Stimulated activated CD8-positive, alpha-beta memory T cell treated with anti-CD3 and anti-CD28 coated beads, Interleukin-12 subunit alpha, Interleukin-12 subunit beta, amount 100 ng/mL, for 24 hours (primary cell): ENCODE data around the gene FIGNL2.

Experiments
- DNase-seq: peaks from one replicate; pipeline ENCODE4 v3.0.0-alpha.2; 2020; ENCODE audit errors: extremely low read depth

Gene FIGNL2

GRCh38 chr12:51874486-51874885 is 26.0 kb upstream of the FIGNL2 start:
- DNase-seq, result no peak

- DNase-seq, result no peak
Observed at GRCh38 chr12:51874000-51874399, 25.5 kb upstream of the FIGNL2 start.

- DNase-seq, result no peak
Observed at GRCh38 chr12:51873251-51873994, 24.9 kb upstream of the FIGNL2 start.

DNA sequence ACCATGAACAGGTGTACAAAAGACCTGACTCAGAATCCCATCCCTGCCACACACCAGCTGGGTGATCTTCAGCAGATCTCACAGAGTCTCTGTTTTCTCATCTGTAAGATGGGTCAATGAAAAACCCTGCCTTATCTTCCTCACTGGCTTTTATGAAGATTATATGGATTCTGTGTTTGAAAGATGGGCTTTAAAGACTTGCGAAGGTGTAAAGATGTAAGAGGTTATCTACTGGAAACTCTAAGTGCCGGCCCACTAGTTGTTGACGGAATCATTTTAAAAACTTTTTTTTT is 24.1 kb upstream of the FIGNL2 start:
- no peak for DNase-seq

DNA sequence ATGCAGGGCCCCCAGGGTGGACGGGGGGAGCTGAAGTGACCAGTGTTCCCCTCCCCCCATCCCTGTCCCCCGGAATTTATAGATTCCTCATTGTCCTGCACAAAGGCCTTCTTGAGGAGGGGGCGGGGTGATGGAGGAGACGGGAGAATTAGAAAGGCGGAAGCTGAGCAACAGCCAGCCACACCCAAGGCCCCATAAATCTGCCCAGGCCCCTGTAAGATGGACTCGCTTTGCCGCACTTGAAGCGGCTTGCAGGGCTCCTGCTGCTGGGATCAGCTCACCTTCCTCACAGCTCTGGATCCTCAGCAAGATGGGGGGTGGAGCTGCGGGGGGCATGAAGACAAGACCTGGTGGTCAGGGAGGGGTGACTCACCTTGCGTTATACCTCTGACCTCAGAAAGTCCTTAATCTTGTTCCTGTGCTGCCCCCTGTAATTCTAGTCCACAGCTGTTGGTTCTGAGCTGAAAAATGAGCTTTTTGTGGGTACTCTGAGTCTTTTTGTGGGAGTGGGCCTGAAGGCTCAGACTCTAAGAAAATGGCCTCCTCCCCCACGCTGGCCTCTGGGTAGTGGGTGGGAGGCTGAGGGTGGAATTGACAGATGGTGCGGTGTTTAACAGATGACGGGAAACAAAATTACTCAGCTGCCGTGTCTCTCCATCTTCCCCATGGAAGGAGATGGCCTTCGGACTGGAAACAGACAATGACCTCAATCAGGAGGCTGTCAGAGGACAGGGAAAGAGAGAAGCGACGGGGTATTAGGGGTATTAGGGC is 23.6 kb upstream of the FIGNL2 start:
- no peak for DNase-seq

DNA sequence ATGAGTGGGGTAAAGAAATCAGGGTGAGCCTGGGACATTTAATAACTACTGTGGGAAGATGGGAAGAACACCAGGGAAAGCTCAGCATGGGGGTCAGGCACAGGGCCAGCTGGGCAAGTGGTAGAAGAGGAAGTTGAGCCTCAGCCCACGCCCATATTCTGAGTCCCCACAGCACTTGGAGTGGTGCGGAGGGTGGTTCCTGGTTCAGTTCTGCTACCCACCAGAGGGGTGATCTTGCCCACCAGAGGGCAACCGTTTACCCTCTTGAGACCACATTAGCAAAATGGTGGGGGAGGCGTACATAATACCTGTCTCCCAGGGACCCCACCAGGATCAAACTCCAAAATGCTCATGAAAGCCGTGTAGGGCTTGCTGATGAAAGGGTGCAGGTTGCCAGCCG is 22.6 kb upstream of the FIGNL2 start:
- no peak for DNase-seq

- no peak for DNase-seq
Observed at GRCh38 chr12:51870504-51870903, 22.0 kb upstream of the FIGNL2 start.

DNA sequence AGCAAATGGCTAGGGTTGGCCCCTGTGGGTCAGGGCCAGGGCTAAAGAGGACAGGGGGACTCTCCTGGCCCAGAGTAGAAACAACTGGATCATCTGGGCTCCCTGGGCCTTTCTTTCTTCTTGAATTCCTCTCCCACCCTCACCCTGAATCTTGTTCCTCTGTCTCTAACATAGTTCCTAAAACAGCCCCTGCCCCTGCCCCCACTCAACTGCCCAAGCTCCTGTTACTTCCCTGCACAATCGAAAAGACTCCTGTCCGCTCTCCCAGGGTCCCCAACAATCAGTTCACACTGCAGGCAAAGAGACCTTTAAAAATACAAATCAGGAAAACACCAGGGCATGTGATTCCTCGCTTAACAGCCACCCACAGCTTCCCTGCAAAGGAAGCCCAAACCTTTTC is 21.4 kb upstream of the FIGNL2 start:
- no peak for DNase-seq

DNA sequence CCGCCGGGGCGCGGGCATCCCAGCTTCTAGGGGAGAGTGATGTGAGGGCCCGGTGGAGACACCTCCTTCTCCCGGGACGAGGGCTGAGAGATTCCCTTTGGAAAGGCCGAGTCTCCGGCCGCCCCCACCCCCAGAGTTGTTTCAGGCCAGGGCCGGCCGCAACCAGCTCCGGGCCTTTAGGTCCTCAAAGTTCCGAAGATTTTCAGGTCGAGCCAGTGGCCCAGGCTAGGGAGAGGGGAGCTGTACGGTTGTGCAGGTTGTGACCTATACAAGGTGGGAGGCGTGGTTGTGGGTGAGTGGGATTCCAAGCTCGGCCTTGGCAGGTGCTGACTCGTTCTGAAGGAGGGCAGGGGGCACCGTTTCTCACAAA is 21.0 kb upstream of the FIGNL2 start:
- DNase-seq, result no peak

- no peak for DNase-seq
Observed at GRCh38 chr12:51868821-51869495, 20.4 kb upstream of the FIGNL2 start.

DNA sequence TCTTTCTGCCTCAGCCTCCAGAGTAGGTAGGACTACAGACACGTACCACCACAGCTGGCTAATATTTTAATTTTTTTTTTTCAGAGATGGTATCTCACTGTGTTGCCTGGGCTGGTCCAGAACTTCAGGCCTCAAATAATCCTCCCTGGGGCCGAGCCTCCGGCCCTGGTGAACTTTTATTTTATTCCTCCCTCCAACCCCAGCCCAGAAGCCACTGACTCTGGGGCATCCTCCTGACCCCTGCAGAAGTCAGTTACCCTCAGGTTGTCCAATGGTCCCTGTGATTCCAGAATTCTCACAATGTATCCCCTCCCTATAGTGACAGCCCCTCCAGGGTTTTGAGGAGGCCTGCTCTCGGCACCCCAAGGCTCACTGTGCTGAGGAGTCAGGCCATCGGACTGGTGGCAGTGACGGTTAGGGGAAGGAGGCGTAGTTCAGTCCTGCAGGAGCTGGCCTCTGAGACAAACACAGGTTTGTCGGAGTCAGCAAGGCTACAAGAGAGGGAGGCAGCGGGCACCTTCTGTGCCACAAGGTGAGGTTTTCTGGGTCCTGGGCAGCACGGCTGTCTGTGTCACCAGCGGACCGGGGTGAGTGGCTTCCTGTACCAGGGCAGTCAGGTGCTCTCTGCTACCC is 19.4 kb upstream of the FIGNL2 start:
- no peak for DNase-seq

DNA sequence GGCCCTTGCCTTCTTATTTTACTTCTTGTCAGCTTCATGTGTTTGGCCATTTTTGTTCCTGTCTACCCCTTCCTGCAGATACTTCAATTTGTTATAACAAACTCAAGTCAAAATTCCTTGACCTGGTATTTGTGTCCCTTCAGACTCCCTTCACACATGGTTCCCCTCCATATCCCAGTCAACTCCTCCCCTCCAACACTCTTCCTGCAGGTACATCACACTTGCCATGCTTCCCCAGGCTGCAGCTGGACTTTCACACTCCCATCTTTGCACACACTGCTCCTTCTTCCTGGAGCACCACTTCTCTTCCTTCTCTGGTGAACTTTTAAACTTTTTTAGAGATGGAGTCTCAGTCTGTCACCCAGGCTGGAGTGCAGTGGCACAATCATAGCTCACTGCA is 18.9 kb upstream of the FIGNL2 start:
- no peak for DNase-seq

- no peak for DNase-seq
Observed at GRCh38 chr12:51866762-51867161, 18.2 kb upstream of the FIGNL2 start.

- no peak for DNase-seq
Observed at GRCh38 chr12:51866324-51866723, 17.8 kb upstream of the FIGNL2 start.

- DNase-seq, result no peak
Observed at GRCh38 chr12:51865757-51866270, 17.3 kb upstream of the FIGNL2 start.

- DNase-seq, result no peak
Observed at GRCh38 chr12:51864833-51865670, 16.5 kb upstream of the FIGNL2 start.

- no peak for DNase-seq
Observed at GRCh38 chr12:51863933-51864832, 15.7 kb upstream of the FIGNL2 start.

DNA sequence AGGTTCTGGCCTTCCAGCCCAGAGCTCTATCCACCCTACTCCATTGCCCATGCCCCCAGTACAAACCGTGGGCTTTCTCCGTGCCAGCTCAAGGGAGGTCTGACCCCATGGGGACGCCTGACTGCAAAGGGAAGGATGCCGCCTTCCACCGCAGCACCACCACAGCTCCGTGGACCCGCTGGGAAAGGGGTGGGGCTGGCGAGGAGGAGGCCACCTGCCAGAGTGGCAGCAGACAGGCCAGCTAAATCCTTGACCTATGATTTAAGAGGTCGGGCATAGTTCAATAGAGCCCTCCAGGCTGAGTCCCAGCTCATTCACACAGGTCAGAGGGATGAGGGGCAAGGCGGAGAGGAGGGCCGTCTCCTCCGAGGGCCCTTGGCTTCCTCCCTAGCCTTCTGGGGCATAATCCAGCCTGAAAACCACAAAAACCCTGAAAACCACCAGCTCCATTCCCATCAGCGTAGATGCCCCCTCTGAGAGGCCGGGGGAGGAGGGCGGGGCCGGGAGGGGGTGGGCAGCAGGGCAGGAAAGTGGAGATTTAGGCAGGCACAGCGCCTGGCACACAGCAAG is 14.9 kb upstream of the FIGNL2 start:
- DNase-seq, result no peak

DNA sequence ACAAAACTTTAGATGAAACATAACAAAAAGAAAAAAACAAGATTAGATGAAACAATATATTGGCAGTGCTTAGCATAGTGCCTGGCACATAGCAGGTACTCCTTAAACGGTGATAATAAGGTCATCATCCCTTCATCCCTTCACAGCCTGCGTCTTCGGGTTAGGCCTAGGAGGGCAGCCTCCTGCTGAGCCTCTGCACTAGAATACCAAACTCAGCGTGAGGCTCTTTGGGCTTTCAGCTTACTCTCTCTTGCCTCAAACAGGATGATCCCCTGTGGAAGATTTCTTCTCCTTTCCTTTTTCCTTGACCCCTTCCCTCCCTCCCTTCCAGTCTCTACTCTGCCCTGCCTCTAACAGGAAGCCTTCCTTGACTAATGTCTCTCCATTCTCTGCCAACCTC is 14.4 kb upstream of the FIGNL2 start:
- no peak for DNase-seq

GRCh38 chr12:51860986-51861385 is 12.5 kb upstream of the FIGNL2 start:
- DNase-seq, result no peak
